Activated CD4-positive, CD25-positive, alpha-beta regulatory T cell treated with anti-CD3 and anti-CD28 coated beads, Interleukin-2, amount 50 U/mL, for 16 hours (primary cell): Measurements from ENCODE around the gene MTMR12.
"Not testable (repeated sequence)": the region's sequence is repeated elsewhere in the genome, so short reads cannot be mapped to it uniquely, and the experiment has no call there.

Source experiments
- DNase-seq: peaks from one replicate; pipeline ENCODE4 v3.0.0-alpha.2; 2020; ENCODE audit warnings: low read depth, low spot score

MTMR12 gene

GRCh38 chr5:32325616-32326015 is 12.9 kb upstream of the MTMR12 start:
- no peak for DNase-seq

DNA sequence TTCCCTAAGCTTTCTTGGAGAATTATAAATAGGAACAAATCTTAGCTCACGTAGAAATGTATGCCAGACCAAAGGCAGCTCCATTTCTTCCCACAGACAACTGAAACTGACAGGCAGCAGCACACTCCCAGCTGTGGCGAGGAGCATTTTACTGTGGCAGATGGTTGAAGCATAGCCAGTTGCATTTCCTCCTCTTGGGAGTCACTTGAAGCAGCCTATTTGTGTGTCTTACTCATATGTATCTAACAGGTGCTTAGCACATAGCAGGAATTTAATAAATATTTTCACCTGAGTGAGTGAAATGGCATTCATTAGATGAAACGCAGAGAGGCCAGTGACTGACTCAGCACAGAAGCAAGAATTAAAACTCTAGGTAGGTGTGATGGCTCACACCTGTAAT is 12.3 kb upstream of the MTMR12 start:
- no peak for DNase-seq

GRCh38 chr5:32323741-32324140 is 11.0 kb upstream of the MTMR12 start:
- no peak for DNase-seq

DNA sequence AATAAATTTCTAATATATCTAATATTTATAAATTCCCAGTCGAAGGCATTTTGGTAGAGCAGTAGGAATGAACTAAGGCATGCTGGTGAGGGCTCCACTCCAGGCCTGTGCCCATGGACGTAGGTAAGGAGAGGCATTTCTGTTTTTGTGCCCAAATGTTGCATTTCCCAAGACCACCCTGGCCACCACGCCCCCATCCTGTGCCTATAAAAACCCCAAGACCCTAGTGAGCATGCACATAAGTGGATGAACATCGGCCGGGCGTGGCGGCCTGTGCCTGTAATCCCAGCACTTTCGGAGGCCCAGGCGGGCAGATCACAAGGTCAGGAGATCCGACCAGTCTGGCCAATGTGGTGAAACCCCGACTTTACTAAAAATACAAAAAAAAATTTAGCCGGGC is 10.1 kb upstream of the MTMR12 start:
- no peak for DNase-seq

- not testable (repeated sequence) for DNase-seq
Observed at GRCh38 chr5:32321787-32322186, 9.0 kb upstream of the MTMR12 start.

DNA sequence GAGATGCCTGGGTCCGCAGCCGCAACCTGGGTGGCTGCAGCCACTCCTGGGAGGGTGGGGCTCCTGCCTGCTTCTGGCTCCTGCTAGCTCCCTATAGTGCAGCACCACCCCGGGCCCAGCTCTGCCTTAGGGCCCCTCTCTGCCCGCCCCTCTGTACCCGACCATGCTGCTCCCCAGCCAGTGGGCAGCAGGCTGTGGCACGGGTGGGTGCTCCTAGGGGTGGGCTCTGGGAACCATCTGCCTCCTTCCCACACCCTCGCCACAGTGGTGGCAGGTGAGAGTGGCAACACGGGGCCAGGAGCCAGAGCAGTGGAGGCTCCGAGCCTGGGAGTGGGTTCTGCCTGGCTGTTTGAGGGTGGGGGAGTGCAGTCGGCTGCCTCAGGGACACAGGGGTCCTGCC is 7.8 kb upstream of the MTMR12 start:
- DNase-seq, result no peak

DNA sequence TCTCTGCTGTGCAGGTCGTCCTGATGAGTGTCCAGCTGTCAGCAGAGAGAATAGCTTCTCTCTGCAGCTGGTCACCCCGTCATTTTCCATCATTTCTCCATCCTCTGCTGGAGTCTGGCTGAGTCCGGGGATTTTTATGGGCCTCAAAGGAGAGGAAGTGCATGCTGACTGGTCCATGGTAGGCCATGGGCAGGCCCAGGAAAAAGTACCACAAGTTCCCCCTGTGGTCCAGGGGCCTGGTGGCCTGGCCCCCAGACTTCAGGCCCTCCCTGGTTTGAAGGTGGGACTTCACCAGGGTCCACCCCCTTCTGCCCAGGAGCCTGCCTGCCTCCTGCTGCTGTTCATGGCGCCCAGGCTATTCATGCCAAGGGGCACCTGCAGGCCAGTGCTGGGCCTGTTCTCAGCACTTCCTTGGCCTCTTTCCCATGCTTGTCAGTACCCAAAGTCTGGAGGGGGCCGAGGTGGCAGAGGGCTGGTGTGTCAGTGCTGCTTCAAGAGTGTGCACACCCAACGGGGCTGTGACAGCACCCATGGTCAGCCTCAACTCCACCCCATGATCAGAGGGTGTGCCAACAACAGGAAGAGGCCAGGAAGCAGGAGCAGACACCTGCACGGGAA is 7.3 kb upstream of the MTMR12 start:
- no peak for DNase-seq

DNA sequence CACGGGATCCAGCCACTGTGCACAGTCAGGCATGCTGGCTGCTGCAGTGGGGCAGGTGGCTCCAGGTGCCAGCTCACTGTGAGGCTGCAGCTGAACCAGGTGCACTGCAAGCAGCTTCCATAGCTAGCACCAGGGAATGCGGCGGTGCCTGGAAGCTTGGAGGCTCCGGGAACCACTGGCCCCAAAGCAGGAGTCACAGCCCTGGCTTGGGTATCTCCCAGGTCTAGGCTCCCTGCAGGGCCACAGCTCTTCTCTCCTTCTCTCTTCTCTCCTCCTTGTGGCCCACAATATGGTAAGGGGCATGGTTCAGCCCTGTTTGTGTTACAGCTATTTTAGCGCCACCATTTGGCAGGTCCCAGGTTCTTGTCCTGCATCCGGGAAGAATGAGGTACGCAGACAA is 6.7 kb upstream of the MTMR12 start:
- DNase-seq, result no peak

DNA sequence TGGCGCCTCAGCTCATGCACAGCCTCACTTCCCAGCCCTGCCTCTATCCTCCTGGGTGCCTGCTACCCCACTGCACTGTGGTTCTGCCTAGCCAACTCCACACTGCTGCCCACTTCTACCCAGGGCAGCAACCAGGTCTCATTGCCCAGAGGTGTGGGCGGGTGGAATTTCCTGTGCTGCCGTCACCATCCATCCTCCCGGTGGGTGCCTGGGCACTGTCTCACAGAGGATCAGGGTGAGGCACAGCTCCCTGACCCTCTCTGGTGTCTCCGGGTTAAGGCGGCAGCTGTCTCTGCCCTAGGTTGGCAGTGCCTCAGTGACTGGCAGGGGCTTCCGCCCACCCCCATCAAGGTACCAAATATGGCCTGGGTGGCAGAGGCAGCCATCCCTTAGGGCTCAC is 4.3 kb upstream of the MTMR12 start:
- DNase-seq, result no peak

- no peak for DNase-seq
Observed at GRCh38 chr5:32315221-32316014, 2.7 kb upstream of the MTMR12 start.

- DNase-seq, result no peak
Observed at GRCh38 chr5:32314658-32315057, 1.9 kb upstream of the MTMR12 start.

DNA sequence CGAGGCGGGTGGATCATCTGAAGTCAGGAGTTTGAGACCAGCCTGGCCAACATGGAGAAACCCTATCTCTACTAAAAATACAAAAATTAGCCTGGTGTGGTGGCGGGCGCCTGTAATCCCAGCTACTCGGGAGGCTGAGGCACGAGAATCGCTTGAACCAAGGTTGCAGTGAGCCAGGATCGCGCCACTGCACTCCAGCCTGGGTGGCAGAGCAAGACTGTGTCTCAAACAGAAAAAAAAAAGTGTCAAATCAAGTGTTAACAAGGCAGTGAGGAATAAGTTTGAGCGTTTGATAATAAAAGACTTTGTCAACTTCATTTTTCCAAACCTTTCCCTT is 1.4 kb upstream of the MTMR12 start:
- not testable (repeated sequence) for DNase-seq

- peak; percentile 10 for DNase-seq
Observed at GRCh38 chr5:32312197-32312594, 543 bp downstream of the MTMR12 start.

DNA sequence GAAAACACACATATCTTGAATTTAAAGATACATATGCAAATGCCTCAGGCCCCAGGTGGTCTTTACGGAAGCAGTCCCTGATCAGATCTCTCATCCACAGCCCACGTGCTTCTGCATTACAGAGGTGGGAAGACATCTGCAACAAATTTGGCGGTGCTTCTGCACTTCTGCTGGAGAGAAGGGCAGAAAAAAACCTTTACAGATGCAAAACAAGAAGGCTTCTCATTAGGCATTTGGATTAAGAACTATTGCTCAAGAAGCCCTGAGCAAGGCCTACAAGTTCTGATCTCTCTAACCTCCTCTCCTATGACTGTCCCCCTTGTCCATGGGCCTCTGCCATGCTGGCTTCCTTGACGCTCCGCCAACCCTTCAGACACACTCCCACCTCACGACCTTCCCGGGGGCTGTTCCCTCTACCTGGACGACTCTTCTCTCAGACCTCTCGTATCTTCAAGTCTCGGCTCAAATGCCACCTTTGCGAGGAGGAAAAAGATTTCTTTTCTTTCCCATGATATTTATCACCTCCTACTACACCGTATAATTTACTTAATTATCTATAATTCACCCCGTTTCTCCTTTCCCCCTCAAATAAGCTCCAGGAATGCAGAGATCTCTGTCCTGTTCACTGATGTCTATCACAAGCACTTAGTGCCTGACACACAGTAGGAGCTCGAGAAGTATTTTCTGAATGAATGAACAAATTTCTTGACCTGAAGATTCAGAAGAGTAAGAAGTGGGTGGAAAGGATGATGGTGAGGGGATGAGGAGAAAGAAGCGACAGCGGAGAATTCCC is 1.1 kb downstream of the MTMR12 start:
- no peak for DNase-seq

GRCh38 chr5:32309761-32310160 is 3.0 kb downstream of the MTMR12 start:
- DNase-seq, result no peak

GRCh38 chr5:32308946-32309345 is 3.8 kb downstream of the MTMR12 start:
- DNase-seq, result no peak

DNA sequence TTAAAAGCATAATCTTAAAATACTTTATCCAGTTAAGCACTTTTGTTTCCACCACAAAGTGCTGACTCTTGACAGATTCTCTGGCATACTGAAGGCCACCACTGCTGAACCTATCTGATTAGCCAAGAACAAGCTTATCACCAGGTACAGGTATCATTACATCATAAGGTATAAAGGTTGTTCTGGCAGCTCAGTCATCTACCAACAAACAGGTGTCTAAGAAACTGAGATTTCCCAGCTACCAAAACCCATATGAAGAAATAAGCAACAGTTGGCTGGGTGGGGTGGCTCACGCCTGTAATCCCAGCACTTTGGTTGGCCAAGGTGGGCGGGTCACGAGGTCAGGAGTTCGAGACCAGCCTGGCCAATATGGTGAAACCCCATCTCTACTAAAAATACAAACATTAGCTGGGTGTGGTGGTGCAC is 5.0 kb downstream of the MTMR12 start:
- DNase-seq, result no peak

DNA sequence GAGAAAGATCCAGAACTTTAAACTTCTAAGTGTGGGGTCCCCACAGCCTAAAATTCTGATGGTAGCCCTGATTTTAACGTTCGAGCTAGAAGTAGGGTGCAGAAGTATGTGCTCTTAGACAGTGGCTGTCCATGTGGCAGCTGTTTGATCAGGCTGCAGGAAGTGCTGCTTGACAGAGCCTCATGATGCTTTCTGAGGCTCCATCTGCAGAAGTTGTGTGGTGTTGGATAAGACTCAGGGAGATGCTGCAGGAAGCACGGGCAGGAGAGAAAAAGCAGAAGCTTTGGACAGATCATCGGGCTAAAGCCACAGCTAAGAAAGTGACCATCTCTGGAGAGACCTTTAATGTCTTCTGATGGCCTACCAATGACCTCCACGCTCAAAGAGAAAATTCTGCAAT is 8.1 kb downstream of the MTMR12 start:
- no peak for DNase-seq

GRCh38 chr5:32303755-32304120 is 9.0 kb downstream of the MTMR12 start:
- DNase-seq, result no peak

DNA sequence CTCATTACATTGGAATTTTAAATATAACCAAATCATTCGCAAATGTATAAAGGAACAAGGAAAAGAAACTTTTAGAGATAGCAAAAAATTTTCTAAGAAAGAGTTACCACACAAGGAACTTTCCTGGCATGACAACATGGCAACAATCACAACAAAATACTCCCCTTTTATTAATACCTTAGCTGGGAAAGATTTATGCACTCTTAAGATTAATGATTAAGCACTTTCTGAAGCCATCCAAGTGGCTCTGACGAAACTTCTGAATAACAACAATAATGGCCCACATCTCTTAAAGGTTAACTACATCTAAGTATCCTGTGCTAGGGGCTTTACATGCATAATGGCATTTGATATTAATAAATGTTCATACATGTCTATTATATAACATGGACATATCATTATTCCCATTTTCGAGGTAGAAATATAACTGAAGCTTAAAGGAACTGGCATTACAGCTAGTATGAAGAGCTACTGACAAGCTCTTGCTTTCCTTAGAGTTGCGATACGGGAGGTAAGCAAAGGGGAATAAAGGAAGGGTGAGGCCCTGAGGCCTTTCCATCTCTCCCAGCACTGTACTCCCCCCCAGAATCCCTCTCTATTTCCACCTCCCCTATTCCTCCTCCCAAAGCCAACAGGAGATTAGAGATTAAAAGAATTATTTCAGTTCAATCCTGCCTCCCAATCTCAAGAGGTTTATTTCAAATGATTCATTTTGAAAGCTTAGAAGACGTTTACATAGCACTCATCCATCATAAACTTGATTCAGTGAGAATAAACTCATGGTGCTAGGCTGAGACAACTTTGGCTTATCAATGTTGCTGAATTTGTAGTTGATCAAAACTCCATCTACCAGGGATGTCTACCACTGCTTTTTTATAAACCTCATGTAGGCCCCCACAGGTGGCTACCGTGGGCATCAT is 9.6 kb downstream of the MTMR12 start:
- DNase-seq, result no peak

- no peak for DNase-seq
Observed at GRCh38 chr5:32301891-32302290, 10.8 kb downstream of the MTMR12 start.
